Measurements from ENCODE around the gene ROR1.
"Not testable (repeated sequence)": the region's sequence is repeated elsewhere in the genome, so short reads cannot be mapped to it uniquely, and the experiment has no call there.

Gene ROR1

DNA sequence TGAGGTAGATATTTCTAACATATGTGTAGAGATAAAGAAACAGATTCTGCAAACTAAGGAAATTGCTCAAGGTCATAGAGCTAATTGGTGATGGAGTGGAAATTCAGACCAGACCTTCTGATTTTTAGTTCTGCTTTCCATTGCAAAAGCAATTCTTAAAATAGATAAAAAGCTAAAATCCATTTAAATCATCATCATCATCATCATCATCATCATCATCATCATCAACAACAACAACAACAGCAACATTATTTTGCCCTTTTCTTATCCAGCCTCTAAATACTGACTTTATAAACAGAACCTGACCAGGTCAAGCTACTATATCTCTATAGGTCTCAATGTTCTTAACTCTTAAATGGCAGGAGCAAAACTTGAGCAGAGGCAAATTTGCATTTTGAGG is 14.0 kb upstream of the ROR1 start:
- no peak for DNase-seq (ENCODE audit: low spot score)

DNA sequence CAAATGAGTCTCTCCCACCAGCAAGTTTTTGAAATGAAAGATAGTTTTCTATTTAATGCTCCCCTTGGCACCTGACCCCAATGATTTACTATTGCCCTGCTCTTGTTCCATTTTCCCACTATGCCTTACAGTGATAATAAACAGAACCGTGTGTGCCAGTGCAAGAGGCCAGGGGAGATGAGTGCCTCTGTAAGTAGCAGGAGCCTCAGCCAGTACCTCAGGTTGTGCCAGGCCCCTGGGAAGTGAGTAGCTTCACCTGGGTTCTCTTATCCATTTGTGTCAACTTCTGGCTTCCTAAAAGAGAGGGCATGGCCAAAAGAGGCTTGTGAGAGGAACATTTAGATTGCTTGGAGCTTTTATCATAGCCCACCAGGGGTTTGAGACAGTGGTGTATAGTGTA is 3.4 kb upstream of the ROR1 start:
- no peak for DNase-seq (ENCODE audit: low spot score)

GRCh38 chr1:63772201-63772600 is 1.6 kb upstream of the ROR1 start:
- DNase-seq (ENCODE audit: low spot score) = peak; percentile 60

- no peak for DNase-seq (ENCODE audit: low spot score)
These were observed 941 bp upstream of the ROR1 start for GRCh38 chr1:63772876-63773275.

DNA sequence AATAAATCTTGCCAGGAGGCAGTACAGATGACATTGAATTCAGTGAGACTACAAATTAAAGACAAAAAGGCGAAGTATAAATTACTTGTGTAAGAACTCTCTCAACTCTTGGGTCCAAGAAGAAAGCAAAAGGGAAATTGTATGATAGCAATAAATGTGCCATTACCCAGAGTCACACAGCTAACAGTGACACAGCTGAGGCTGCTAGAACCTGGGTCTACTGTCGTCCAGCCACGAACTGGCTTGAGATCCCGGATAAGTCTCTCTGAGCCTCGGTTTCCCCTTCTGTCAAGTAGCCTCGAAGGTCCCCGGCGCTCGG is 362 bp upstream of the ROR1 start:
- no peak for DNase-seq (ENCODE audit: low spot score)

GRCh38 chr1:63774617-63775417 is 1.0 kb downstream of the ROR1 start:
- DNase-seq (ENCODE audit: low spot score) = peak; percentile 52

- DNase-seq (ENCODE audit: low spot score) = no peak
These were observed 1.8 kb downstream of the ROR1 start for GRCh38 chr1:63775418-63776127.

- no peak for DNase-seq (ENCODE audit: low spot score)
These were observed 3.5 kb downstream of the ROR1 start for GRCh38 chr1:63777286-63777685.

DNA sequence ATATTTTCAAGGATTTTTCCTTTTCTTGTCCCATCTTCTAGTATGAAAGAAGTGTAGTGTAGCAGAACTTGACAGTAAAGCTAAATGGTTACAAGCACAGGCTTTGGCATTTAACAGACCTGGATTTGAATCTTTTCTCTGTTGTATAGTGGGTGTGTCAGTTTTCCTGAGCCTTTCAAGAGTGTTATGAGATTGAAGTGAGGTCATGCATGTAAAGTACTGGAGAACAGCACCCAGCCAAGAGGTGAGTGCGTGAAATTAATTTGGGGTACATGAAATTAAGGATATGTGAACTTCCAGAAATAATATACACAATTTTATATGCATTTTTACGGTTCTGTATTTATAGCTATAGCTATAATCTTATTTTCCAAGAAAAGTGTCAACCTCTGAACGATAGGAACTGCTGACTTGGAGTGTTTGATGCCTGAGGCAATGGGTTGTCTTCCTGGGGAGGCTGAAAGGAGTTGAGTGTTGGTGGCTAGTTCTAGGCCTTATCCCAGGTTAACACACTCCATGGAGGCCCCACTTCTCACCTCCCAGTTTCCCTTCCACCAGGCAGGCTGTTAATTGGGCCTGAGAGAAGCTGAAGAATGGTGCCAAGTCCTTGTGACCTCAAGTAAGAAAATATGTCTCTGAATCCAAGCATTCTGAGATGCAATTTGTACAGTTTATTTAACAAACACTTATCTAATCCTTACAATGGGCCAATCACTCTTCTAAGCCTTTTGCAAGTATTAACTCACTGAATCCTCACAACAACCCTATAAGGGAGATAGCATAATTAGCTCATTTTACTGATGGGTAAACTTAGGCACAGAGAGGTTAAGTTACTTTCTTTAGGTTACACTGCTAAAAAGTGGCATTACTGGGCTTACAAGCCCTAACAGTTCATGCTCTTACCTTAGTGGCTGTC is 4.4 kb downstream of the ROR1 start:
- DNase-seq (ENCODE audit: low spot score) = no peak

DNA sequence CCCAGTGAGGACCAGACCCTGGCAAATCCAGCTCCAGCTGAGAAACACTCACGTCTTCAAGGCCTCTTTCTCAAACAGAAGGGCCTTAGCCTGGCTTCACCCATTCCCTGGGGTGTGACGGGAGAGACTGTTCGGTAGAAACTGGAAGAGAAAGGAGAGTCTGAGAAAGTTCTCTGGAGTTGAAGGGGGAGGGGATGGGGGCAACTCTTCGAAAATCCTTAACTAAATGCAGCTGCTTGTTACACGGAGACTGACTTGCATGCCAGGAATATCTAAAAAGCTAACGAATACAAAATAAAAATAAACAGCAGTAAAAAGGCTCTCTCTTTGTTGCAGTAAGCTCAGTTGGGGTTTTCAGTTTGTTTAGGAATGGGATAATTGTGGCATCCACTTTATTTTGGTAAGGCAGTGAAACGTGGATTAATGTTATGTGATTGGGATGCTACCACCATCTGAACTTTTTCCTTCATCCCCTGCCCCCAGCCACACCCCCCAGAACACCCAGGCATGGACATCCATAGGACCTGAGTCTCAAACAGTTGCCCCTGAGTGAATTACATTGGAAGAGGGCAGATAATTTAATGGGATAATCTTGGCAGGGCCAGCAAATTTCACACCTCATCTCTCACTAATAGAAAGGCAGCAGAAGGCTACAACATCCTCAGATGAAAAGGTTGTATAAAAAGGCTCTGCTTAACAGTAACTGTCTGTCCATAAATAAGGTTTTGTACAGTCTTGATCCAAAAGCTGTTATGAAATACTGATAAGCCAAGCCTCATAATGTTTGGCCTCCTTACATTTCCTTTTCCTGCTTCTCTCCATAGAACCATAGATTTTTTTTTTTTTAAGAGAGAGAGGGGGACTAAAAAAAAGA is 5.8 kb downstream of the ROR1 start:
- DNase-seq (ENCODE audit: low spot score) = no peak

GRCh38 chr1:63780565-63780964 is 6.7 kb downstream of the ROR1 start:
- no peak for DNase-seq (ENCODE audit: low spot score)

DNA sequence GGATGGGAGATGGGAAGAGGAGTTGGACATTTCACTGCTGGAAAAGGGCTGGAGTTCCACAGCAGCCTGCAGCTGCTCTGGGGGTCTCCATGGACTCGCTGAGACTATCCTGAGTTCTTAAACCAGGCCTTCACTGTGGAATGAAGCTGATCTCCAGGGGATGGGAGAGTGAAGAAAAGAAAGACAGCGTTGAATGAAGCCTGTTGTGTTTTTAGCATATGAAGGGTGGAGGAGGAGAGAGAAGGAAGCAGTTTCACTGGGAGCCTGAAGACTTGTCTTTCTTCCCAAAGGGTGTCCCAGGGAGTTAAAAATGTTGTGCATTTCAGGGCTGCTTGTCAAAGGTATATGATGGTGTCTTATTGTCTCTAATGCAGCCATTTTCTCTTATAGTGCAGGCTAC is 9.2 kb downstream of the ROR1 start:
- DNase-seq (ENCODE audit: low spot score) = no peak

DNA sequence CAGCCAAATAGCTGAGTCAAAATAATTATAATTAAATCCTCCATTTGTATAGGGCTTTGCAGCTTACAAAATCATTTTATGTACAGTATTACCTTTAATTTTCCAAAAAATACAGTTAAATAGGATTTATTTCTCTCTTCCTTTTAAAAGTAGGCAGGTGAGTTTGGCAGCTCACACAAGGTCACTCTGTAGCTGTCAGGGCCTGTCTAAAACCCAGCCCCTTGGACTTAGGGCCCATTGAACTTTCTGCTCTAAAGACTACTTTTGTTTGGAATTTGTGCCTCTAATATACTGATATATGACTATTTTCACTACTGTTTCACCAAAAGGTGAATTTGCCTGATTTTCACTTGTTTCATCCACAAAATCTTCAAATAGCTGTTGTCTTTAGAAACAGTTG is 10.3 kb downstream of the ROR1 start:
- no peak for DNase-seq (ENCODE audit: low spot score)

DNA sequence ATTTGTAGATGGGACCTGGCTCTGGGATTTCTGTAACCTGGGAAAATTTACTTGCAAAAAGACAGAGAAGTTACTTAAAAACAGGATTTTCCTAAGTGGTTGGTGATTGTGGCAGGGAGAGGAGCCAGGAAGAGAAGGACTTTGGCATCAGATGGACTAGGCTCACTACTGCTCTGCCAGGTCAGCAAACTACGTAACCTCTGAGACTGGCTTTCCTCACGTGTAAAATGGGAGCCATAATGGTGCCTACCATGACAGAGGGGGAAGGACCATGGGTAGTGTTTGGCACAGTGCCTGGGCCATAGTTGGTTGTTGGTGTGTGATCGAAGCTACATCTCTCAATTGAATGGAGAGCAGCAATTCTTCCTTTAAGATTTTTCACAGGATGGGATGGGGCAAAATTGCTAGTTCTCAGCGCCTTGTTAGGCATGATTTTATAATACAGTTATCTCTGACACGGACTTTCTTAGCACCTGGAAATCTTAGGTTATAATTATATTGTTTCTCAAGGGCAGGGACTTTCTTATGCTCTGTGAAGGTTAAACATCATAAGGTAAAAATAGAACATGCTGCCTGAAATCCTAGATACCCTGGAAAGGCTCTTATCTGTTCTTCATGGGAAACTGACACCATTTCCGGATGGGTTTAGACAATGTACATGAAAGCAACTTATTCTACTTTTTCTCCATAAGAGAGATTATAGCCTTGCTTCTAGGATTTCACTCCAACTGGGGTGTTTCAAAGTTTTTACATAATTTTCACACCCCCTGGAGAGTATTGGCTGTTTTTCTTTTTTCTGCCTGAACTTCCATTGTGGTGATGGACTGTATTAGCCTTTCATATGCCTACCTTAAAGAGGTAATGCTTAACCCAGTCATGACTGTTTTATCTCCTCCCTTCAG is 10.9 kb downstream of the ROR1 start:
- DNase-seq (ENCODE audit: low spot score) = no peak

- not testable (repeated sequence) for DNase-seq (ENCODE audit: low spot score)
These were observed 13.5 kb downstream of the ROR1 start for GRCh38 chr1:63787270-63787669.

DNA sequence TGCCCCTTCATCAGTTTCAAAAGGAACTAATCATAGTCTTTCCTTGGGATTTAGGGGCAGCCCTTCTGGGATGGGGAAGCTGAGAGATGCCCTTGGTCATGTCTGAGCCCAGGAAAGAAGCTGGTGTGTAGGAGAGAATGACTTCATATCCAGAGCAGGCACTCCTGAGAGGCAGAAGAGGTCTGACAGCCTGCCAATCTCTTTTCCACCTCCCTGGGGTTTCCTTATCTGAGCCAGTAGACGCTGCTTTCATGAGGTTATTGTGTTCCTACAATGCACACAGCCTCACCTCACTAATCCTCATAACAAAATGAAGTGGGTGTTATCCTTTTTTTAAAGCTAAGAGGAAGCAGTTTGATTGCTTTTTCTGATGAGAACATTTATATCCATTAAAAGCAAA is 14.1 kb downstream of the ROR1 start:
- DNase-seq (ENCODE audit: low spot score) = no peak

DNA sequence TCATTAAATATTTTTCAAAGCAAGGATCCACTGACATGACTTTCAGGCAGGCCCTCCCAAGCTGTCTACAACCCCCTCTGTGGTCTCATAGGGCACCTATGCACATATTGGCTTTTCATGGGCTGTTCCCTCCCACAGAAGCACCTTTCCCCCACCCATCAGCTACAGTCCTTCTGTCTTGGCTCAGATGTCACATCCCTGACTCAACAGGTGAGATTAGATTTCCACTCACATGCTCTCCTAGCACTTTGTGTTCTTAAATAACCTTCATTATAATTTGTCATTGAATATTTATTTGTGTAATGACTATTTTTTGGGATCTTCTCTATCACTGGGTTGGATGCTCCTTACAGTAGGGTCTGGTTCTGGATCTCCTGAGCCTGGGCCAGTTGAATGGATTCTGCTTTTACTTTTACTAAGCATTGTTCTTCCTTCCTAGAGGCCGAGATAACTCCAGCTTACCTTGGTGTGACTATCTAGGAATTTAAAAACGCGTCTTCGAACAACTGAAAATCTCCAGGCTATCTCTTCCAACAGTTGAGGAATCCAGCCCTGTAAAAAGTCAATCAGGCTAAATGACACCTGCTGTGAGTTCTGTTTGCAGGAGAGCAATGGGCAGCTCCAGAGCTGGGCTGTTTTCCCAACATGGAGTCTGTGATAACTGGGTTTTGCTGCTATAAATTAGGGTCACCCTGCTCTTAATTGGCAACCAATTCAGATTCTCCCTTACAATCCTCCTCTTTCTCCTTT is 16.2 kb downstream of the ROR1 start:
- no peak for DNase-seq (ENCODE audit: low spot score)

- DNase-seq (ENCODE audit: low spot score) = peak; percentile 39
These were observed 17.2 kb downstream of the ROR1 start for GRCh38 chr1:63790989-63791388.

DNA sequence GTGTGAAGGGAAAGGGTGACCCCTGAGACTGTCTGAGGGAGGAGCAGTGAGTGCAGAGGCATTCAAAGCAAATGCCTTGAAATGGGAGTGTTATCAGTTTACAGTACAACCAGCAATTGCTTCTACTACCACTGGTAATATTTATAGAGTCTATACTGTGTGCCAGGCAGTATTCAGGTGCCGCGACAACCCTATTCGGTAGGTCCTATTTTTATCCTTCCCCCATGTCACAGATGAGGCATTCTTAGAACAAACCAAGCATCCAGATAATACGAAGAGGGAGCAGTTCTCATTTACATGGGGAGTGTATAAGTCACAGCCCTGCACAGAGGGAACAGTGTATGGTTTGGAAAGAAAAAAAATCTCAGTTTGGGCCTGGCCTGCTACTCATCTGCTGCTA is 18.3 kb downstream of the ROR1 start:
- DNase-seq (ENCODE audit: low spot score) = no peak

DNA sequence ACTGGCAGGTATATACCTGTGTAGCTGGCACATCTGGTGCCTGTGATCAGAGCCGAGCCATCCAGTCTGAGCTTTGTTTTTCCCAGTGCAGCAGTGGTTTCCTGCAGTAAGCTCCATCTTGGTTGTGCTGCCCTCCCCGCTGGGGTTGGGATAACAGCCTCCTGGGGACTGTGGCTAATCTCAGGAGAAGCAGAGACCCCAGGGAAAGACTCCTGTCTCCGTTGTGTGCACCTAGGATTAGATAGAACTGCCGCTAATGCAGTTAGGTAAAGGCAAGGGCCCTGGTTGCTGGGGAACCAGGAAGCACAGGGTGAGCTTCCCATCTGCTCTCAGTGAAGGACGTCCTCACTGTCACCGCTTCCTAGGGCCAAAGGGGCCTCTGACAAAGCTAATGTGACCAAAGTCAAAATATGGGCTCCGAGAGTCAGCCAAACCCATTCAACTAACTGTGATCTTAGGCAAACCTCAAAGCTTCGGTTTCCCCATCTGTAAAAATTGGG is 20.0 kb downstream of the ROR1 start:
- DNase-seq (ENCODE audit: low spot score) = no peak
